ENCODE data around the gene PAN3. TPM values are rescaled to one million over a fixed set of nuclear protein-coding genes. Genes with fewer than 3 reads are reported as not detected.

PAN3 gene, protein sequence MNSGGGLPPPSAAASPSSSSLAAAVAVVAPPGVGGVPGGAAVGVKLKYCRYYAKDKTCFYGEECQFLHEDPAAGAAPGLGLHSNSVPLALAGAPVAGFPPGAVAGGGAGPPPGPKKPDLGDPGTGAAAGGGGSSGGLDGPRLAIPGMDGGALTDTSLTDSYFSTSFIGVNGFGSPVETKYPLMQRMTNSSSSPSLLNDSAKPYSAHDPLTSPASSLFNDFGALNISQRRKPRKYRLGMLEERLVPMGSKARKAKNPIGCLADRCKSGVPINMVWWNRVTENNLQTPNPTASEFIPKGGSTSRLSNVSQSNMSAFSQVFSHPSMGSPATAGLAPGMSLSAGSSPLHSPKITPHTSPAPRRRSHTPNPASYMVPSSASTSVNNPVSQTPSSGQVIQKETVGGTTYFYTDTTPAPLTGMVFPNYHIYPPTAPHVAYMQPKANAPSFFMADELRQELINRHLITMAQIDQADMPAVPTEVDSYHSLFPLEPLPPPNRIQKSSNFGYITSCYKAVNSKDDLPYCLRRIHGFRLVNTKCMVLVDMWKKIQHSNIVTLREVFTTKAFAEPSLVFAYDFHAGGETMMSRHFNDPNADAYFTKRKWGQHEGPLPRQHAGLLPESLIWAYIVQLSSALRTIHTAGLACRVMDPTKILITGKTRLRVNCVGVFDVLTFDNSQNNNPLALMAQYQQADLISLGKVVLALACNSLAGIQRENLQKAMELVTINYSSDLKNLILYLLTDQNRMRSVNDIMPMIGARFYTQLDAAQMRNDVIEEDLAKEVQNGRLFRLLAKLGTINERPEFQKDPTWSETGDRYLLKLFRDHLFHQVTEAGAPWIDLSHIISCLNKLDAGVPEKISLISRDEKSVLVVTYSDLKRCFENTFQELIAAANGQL
- 18.8 and 27.8 TPM in 2 replicates for total RNA-seq

GRCh38 chr13:28138012-28138755, at the start of gene PAN3:
TSS of gene PAN3 (plus strand) at chr13:28138545. CDS start at chr13:28138658, 113 bp downstream.

GRCh38 chr13:28100150-28101121, 37.9 kb upstream of the PAN3 start, which contains the start of gene FLT3:
TSS of gene FLT3 (minus strand) at chr13:28100576. CDS start at chr13:28100510, 66 bp downstream.

Other genes starting within 250 kb of the PAN3 start
- not detected in 2 replicates for gene PDX1, start 218.5 kb upstream of the PAN3 start, total RNA-seq
- gene CDX2, start 169.2 kb upstream of the PAN3 start, total RNA-seq = not detected in 2 replicates
- gene URAD, start 149.9 kb upstream of the PAN3 start, total RNA-seq = not detected in 2 replicates
- not detected in 2 replicates for gene FLT3, start 38.0 kb upstream of the PAN3 start, total RNA-seq